NCI-H2196 (cell line): Measurements from ENCODE around the gene CFAP73.
A peak's percentile ranks its signal among the peaks of the same experiment; 100 is the strongest.
"Not testable (repeated sequence)": the region's sequence is repeated elsewhere in the genome, so short reads cannot be mapped to it uniquely, and the experiment has no call there.

Experiments used
- DNase-seq: peaks from one replicate; lab custom pipeline; 2025; ENCODE audit not compliant: unreplicated experiment; lab: John Stamatoyannopoulos, UW

CFAP73 gene

DNA sequence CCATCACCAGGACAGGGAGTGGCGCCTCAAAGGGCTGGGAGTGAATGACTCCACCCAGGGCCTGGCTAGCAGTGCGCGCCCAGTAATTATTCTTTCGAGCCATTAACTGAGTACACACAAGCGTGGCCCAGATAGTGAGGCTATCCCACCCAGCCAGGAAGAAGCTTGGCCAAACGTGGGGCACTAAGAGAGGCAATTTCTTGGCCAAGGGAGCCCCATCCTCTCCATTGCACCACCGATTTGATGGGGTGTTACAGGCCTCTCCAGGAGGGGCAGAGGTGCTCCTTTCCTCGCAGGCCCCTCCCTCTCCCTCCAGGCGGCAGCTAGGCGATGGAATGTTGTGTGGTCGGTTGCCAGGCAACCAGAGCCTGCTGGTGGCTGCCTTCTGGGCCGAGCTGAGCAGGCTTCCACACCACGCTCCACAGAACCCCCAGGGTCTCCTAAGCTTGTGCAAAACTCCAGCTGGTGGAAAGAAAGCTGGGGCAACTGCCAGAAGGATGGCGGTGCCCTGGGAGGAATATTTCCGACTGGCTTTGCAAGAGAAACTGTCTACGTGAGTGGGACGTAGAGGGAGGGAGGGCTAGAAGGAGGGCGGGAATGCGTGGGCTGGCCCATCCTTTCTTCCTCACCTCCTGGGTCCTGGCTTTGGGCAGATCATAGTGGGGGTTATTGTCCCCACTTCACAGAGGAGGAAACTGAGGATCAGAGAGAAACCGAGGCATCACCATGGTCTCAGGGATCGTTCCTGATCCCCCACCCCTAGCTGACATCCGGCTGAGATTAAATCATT, at the start of gene CFAP73:
Gene CFAP73, plus strand, starts transcription at position 364 of the 790 bp plus-strand sequence. Its CDS starts 134 bp downstream, at position 498.
- DNase-seq: peak; percentile 80

DNA sequence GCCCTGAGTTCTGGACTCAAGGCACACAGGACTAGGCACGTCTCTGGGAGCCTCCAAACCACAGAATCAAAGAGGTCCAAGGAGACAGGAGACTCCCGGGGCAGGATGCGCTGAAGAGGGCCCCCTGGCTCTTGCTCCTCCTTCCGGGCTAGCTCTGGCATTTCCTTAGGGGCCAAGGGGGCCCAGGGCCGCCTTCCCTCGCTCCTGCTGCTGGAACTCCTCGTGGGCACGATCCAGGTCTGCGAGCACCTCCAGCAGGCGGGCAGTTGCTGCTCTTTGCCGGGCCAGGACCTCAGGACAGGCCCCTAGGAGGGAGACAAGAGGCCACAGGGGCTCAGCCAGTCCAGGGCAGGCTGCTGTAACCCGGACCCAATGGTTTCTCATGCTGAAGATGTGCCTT, 49.8 kb upstream of the CFAP73 start:
- no peak for DNase-seq

GRCh38 chr12:113101751-113102150, 47.8 kb upstream of the CFAP73 start:
- DNase-seq: no peak

GRCh38 chr12:113102811-113103210, 46.7 kb upstream of the CFAP73 start:
- no peak for DNase-seq

- peak; percentile 65 for DNase-seq
Observed at GRCh38 chr12:113103756-113104450, 45.6 kb upstream of the CFAP73 start.

GRCh38 chr12:113104953-113105510, 44.5 kb upstream of the CFAP73 start:
- no peak for DNase-seq

DNA sequence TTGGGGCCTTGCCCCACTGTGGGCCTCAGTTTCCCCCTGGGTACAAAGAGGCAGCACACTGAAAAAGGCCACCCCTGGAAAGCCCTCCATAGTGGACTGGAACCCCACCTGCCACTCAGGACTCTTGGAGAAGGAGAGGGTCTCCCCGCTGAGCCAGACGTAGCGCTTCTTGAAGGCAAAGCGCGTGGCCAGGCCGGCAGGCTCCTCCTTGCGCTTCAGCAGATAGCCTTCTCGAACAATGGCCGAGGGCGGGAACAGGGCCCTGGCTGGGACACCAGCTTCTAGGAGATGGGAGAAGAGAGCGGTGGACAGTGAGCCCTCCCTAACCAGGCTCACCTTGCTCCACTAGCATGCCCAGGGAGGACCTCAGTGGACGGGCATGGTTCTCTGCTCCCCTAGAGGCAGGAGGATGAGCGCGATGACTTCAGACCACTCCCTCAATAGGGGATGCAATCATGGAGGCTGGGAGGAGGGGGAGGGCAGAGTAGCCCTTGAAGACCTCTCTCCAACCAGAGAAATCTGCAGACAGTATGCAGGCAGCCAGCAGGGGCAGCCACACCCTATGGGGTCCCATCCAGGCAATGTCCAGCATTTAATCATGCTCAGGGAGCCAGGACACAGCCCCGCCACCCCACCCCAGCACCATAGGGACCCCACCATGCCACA, 43.8 kb upstream of the CFAP73 start:
- DNase-seq: no peak

- no peak for DNase-seq
Observed at GRCh38 chr12:113106361-113106760, 43.2 kb upstream of the CFAP73 start.

- no peak for DNase-seq
Observed at GRCh38 chr12:113108308-113108707, 41.2 kb upstream of the CFAP73 start.

GRCh38 chr12:113109360-113109759, 40.2 kb upstream of the CFAP73 start:
- DNase-seq: no peak

DNA sequence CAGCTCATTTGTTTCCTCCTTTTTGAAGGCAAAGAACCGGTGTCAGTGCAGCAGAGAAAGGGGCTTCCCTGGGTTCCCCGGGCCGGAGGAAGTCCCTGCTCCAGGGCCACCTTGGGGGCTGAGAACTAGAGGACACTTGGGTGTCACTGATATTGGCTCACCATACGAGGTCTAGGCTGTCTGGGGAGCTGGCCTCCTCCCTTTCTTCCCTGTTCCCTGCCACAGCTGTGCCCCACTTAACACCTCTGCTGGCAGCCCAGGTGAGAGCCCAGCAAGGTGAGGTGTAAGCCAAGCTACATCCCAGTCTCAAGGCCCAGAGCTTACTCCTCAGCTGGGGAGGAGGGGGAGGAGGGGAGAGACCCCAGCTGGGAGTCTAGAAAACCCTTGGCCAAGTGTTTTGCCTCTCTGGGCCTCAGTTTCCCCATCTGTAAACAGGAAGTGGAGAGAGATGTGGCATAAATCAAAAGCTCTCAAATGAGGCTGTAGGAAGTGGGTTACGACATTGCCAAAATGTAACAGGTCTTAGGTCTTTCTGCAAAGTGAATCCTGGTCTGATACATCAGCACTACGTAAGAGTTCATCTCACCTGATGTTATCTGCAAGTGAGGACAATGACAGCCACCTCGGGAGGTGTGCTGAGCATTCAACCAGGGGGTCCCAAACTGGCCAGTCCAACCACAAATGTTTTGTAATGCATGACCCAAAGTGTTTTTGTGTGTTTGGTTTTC, 39.5 kb upstream of the CFAP73 start:
- DNase-seq: no peak

DNA sequence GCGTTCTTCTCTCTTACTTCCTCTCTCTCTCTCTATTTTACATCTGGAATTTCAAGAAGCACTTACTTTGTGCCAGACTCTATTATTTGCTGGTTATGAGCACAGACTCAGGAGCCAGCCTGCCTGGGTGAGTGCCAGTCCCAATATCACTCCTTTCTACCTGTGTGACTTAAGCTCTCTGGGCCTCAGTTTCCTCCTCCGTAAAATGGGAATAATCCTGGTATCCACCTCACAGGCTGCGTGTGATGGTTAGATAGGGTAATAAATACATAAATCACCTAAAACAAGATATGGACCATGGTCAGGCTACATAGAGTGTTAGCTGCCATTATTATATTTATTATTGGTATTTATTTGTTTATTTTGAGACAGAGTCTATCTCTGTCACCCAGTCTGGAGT, 38.3 kb upstream of the CFAP73 start:
- DNase-seq: no peak

GRCh38 chr12:113112043-113112899, 37.3 kb upstream of the CFAP73 start:
- no peak for DNase-seq

GRCh38 chr12:113113397-113113796, 36.1 kb upstream of the CFAP73 start:
- no peak for DNase-seq

DNA sequence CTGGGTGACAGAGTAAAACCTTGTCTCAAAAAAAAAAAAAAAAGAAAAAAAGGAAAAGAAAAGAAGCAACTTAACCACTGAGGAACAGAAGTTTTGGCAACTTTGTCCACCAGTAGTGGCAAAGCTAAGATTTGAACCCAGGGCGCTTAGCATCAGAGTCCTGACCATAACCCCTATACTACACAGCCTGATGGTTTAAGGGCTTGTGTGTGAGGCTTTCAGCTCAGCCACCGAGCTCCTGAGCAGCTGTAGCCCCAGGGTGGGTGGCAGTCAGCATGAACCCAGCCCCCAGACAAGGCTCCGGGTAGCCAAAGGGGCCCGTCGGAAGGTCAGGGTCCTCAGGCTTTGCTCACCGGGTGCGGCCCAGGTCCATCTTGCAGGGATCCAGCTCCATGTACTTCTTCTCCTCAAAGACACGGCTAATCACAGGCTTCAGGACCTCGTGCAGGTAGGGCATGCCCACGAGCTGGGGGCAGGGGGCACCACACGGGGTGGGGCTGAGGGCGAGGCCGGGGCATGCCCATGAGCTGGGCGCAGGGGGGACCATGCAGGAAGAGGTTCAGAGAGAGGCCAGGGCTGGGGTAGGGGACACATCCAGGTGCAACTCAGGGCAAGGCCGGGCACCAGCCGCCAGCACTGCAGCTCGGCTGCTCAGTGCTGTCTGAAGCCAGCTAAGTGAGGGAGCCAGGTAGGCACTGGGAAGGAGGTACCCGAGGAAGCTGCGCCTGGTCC, 34.9 kb upstream of the CFAP73 start:
- DNase-seq: no peak

- no peak for DNase-seq
Observed at GRCh38 chr12:113115455-113116126, 33.9 kb upstream of the CFAP73 start.

GRCh38 chr12:113116875-113117274, 32.6 kb upstream of the CFAP73 start:
- peak; percentile 39 for DNase-seq

DNA sequence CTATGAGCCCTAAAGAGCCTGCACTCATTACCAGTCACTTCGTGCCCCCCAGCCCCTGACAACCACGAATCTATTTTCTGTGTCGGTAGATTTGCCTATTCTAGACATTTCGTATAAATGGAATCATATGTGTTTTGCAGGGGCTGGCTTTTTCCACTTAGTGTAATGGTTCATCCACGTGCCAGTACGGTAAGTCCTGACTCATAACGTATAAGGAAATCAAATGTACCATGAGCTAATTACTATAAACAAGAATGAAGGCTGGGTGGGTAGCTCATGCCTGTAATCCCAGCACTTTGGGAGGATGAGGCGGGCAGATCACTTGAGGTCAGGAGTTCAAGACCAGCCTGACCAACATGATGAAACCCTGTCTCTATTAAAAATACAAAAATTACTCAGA, 31.8 kb upstream of the CFAP73 start:
- DNase-seq: not testable (repeated sequence)

GRCh38 chr12:113118142-113118541, 31.4 kb upstream of the CFAP73 start:
- no peak for DNase-seq
